Astrocyte (in vitro differentiated cells and primary cell): ENCODE data around the gene IL10RB.

Experiments used
- CTCF ChIP-seq: IDR thresholded peaks from 2 replicates; pipeline ENCODE4 v1.5.1; 2011; ENCODE audit warnings: low read depth, mild to moderate bottlenecking, inconsistent platforms, low read length, moderate library complexity; ENCODE audit not compliant: insufficient read depth
- EZH2 ChIP-seq: IDR thresholded peaks from 2 replicates; pipeline ENCODE4 v1.6.1; 2012; ENCODE audit warnings: mild to moderate bottlenecking, low read length, inconsistent platforms; ENCODE audit not compliant: insufficient read depth

- no peak for TF ChIP-seq CTCF
- TF ChIP-seq EZH2: no peak
These were observed 33.1 kb downstream of the IL10RB start for GRCh38 chr21:33299181-33299752.
